Esophagus muscularis mucosa (tissue), 3 donors: ENCODE results near the gene YAF2.

Source experiments
- CTCF ChIP-seq, 3 experiments: fragments of 200-600 bp in 2 of 3; fragments of 450-650 bp in 1 of 3; sonication (generic) in 2 of 3; IDR thresholded peaks; one replicate each; pipeline ENCODE4 v1.5.1; 2017 to 2019; ENCODE audit warnings: antibody characterized with exemption in 3 of 3, mild to moderate bottlenecking in 2 of 3, moderate library complexity in 1 of 3
- POLR2A ChIP-seq: fragments of 450-650 bp; IDR thresholded peaks from one replicate; pipeline ENCODE4 v1.6.1; 2017; ENCODE audit warnings: antibody characterized with exemption, moderate library complexity, mild to moderate bottlenecking, low read depth

DNA sequence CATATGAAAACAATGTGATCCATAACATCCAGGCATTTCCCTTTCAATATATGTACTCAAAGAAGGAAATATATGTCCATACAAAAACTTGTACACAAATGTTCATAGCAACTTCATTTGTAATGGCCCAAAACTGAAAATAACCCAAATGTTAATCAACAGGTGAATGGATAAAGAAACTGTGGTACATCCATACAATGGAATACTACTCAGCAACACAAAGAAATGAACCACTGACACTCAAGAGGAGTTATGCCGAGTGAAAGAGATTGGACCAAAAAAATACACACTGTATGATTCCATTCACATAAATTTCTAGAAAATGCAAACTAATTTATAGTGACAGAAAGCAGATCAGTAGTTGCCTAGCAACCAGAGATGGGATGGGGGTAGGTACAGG is 63.1 kb downstream of the YAF2 start:
- TF ChIP-seq CTCF (IDR thresholded peaks at IDR 0.05) (no peak), POLR2A (no peak)
